Suprapubic skin (tissue), 4 donors: ENCODE measurements around the gene IL9R.

Experiments
- CTCF ChIP-seq, 2 donors: fragments of 200-600 bp in 1 of 2; fragments of 450-650 bp in 1 of 2; sonication (generic) in 1 of 2; IDR thresholded peaks; one replicate each; pipeline ENCODE4 v1.5.1; 2016 to 2019; ENCODE audit warnings: antibody characterized with exemption in 2 of 2, mild to moderate bottlenecking in 1 of 2, moderate library complexity in 1 of 2
- EP300 ChIP-seq: sonication (generic); formaldehyde crosslinking; IDR thresholded peaks from one replicate; pipeline ENCODE4 v1.6.1; 2017; ENCODE audit warnings: antibody characterized with exemption
- POLR2A ChIP-seq, 2 donors: fragments of 450-650 bp; IDR thresholded peaks; one replicate each; pipeline ENCODE4 v1.6.1; 2017; ENCODE audit warnings: antibody characterized with exemption in 2 of 2, mild to moderate bottlenecking in 2 of 2, moderate library complexity in 2 of 2
- POLR2AphosphoS5 ChIP-seq, 3 donors: sonication (generic); formaldehyde crosslinking; IDR thresholded peaks; one replicate each; pipeline ENCODE4 v1.6.1; 2017; ENCODE audit warnings: antibody characterized with exemption in 3 of 3

- TF ChIP-seq CTCF (IDR thresholded peaks at IDR 0.05) = no peak
- no peak for TF ChIP-seq EP300
- no peak for TF ChIP-seq POLR2A (IDR thresholded peaks at IDR 0.05)
- TF ChIP-seq POLR2AphosphoS5 (IDR thresholded peaks at IDR 0.05) = no peak
Measured at GRCh38 chrX:155968326-155968661, 29.2 kb upstream of the IL9R start.
